Raji (cell line): ENCODE measurements around the gene ARHGEF33.

Experiments
- POLR2A ChIP-seq: IDR thresholded peaks from 2 replicates; pipeline ENCODE4 v1.6.1; 2011; ENCODE audit warnings: low read depth, low read length, control low read depth; ENCODE audit not compliant: insufficient read depth

Gene ARHGEF33

DNA sequence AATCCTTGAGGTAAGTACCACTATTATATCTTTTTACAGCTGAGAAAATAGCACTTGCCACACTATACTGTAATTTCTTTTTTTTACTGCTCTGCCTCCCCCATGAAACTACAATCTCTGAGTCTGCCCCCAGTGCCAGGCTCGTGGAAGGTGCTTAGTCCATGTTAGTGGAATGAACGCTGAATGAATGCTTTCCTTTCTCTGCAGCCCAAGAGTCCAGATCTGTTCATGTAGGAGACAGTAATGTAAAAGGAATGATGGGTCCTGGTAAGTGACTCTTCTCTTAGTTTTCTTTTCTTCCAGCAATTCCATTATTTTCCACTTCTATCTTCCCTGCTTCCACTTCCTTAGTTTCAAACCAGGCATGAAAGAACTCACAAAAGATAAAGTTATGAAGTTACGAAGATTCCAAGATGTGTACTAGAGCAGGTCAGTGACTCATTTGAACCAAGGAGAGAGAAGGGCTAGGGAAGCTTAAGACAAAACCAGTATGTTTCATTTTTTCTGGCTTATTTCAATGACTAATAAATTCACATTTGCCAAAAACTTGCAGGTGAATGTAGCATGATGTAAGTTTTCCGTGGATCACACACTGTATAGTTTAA is 46.0 kb downstream of the ARHGEF33 start:
- TF ChIP-seq POLR2A, result no peak

DNA sequence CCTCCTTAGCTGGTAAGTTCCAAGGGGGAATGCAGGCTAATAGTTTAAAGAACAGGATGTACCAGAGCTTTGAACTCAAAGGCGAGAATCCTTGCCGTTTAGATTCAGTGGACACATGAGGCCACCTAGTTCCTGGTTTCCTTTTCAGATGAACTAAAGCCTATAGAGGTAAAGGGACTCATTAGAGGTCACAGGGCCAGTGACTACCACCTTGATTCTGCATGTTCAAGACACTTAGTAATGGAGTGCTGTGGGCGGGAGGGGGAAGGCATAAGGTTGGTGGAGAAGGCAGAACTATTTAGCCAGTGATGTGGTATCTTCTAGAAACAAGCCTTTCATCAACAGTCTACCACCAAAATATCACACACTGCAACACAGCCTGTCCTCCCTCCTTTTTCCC is 47.9 kb downstream of the ARHGEF33 start:
- TF ChIP-seq POLR2A, result no peak

DNA sequence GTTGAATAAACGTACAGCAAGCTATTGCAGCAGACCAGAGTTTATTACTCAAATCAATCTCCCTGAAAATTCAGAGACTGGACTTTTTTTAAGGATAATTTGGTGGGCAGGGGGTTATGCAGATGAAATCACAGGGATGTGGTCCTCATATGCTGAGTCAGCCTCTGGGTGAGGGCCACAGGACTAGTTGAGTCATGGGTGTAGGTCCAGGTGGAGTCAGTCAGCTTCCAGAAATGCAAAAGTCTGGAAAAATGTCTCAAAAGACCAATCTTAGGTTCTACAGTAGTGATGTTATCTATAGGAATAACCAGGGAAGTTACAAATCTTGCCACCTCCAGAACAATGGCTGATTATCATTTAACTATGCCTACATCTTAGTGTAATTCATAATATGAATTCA is 51.1 kb downstream of the ARHGEF33 start:
- TF ChIP-seq POLR2A, result no peak

DNA sequence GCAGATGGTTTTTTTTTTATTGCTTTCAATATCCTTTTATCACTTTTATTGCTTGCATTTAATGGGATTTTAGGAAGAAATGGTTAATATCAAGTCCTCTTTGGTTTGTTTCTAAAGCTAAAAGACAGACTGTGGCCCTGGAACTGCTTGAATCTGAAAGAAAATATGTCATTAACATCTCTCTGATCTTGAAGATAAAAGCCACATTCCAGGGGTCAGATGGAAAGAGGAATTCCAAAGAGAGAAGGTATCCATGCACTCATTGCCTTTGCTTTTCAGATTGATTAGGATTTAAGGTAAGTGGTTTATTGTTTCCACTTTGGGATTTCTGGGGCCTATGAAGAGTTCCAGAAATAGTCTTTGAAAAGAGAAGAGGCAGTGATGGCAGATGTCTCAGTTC is 54.1 kb downstream of the ARHGEF33 start:
- no peak for TF ChIP-seq POLR2A

DNA sequence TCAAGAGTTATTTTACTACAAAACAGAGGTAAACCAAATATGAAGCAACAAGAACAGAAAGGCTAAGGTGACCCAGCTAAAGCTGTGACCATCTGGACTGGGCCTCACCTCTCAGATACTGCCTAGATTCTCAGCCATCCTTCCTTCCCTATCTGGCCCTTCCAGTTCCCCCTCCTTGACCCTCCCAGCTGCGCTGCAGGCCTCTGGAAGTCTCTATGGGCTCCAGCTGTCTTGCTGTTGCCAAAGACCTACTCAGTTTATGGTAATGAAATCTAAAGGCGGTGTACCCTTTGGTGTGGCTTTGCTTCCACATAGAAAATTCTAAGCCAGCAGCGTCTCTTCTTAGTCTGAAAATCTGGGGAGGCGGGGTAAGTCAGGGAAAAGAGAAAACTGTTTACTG is 55.7 kb downstream of the ARHGEF33 start:
- no peak for TF ChIP-seq POLR2A

DNA sequence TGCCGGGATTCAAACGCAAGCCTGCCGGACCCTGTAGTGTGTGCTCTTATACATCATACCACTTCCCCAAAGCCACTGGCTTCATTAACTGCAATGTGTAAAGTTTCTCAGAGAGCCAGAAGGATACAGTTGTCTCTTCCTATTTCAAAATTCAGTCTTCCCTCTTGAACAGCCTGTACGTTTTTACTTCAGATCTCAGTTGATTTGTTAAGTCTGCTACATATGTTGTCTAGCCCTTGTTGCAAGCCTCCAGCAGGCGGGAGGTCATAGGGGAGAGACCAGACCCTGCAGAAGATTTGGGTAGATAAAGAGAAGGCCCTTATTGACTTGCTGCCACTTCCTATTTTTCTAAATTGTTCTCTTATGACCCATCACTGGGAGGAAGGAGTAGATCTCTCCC is 56.2 kb downstream of the ARHGEF33 start:
- TF ChIP-seq POLR2A, result no peak

DNA sequence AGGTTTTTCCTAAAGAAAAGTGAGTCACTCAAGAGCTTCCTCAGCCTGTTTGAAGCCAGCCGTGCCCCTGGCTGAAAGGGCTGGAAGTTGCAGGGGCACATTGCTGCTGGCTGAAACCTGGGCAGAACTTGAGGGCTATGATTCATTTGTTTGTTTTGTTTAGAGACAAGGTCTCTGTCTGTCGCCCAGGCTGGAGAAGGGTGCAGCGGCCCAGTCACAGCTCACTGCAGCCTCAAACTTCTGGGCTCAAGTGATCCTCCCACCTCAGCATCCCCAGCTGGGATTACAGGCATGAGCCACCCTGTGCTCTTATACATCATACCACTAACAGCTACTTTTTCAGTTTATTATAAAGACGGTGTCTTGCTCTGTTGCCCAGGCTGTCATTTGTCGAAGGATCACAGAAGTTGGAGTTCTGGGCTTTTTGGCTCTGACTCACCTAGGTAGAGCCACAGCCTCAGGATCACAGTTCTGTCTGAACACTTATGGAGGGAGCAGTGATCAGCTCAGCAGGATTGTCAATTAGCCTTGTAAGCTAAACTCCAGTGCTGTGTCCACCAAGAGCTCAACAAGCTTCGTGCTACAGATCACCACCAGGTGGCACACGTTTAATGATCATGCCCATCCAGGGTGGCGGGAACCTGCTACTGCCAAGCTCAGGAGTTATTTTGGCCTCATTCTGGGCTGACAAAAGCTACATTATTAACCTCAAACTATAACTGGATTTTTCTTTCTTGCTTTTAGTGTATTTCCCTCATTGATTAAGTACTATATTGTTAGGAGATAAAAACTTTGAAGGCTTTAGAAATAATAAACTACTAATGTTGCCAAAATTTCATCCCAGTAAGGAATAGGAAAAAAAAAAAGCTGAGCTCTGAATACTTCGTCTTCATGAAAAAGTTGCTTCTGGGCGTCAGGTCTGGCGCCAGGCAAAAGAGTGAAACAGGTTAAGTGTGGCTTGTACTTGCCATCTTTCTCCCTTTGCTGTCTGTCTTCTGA is 57.9 kb downstream of the ARHGEF33 start:
- TF ChIP-seq POLR2A, result no peak

DNA sequence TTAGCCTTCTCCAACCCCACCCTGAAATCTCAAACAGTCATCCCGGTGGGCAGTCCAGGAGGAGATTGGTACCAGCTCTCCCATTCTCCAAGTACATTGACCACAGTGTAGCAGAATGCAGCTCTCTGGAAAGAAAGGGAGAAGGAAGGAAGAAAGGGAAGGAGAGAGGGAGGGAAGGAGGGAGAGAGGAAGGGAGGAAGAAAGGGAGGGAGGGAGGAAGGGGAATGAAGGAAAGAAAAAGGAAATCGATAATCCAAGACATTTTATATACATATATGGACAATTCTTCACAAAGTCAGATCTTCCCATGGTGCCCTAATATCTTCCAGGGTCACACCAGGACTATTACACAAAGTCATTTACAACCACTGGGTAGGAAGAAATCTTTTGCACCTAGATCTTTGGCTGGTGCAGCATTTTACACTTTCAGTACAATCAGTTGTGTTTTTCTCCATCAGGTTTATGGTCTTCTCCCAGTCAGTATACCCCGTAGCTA is 58.8 kb downstream of the ARHGEF33 start:
- TF ChIP-seq POLR2A, result no peak

DNA sequence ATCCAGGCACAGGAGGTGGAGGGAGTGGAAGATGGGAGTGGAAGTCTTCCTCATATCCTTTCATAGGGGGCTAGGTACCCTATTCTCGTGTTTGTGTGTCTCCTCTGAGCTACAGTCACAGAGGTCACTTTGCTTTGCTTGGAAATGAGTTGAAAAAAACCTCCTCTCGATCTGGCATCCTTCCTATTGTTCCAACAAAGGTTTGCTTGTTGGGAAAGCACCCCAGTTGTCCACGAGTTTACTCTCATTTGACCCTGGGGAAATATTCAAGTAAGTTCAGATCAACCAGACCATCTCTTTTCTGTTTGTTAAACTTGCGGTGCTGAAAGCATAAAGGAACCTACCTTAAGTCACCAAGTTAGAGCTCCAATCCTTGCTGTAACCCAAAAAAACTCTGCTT is 59.3 kb downstream of the ARHGEF33 start:
- no peak for TF ChIP-seq POLR2A

DNA sequence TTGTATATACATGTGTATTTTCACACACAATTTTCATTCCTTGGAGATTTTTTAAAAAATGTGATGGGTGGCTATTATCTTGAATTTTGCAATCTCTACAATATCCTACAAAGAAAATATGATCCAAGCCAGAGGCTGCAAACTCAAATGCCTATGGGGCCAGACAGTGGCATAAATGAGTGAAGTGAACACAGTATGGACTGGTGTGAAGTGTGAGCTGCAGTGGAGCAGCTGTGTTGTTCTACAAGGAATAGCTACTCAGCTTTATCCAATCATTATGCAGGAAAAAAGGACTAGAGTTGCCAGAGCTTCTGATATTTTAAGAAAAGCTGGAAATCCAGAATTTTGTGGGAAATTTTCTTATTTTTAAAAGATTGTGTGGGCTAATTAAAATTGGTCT is 62.1 kb downstream of the ARHGEF33 start:
- TF ChIP-seq POLR2A, result no peak

DNA sequence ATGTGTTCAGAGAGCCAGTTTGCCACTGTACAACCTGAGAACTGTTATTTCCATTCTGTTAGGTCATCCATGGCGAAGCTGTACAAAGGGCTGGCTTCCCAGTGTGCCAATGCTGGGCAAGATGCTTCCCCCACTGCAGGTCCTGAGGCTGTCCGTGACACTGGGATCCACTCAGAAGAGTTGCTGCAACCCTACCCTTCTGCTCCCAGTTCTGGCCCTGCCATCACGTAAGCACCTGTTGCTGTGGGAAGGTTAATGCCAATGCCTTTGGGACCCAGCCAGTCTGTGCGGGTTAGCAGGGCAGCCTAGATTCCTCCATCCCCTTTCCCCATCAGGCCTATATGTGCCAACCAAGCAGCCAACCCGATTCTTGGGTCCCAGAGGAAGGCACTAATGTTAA is 68.3 kb downstream of the ARHGEF33 start:
- TF ChIP-seq POLR2A, result no peak

DNA sequence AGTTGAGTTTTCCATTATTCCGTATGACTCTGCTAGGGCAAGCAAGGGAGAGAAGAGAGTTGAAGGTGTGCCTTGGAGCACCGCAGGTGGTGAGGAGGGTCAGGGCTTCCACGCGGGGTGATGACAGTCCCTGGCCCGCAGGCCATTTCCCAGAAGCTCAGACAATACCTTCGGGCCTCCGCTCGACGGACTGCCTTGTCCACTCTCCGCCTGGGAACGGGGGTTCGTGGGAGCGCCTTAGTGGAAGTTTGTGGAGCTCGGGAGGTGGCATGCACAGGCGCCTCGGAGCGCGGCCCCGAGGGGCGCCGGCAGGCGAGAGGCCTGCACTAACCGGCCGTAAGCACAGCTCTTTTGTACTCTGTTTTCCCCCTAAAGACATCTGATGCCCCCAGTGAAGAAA is 69.8 kb downstream of the ARHGEF33 start:
- no peak for TF ChIP-seq POLR2A

DNA sequence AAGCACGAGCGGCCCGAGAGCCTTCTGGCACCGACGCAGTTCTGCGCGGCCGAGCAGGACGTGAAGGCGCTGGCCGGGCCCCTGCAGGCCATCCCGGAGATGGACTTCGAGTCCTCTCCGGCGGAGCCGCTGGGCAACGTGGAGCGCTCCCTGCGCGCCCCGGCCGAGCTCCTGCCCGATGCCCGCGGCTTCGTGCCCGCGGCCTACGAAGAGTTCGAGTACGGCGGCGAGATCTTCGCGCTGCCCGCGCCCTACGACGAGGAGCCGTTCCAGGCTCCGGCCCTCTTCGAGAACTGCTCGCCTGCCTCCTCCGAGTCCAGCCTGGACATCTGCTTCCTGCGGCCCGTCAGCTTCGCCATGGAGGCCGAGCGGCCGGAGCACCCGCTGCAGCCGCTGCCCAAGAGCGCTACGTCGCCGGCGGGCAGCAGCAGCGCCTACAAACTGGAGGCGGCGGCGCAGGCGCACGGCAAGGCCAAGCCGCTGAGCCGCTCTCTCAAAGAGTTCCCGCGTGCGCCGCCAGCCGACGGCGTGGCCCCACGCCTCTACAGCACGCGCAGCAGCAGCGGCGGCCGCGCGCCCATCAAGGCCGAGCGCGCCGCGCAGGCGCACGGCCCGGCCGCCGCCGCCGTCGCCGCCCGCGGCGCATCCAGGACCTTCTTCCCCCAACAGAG is 70.4 kb downstream of the ARHGEF33 start:
- no peak for TF ChIP-seq POLR2A

DNA sequence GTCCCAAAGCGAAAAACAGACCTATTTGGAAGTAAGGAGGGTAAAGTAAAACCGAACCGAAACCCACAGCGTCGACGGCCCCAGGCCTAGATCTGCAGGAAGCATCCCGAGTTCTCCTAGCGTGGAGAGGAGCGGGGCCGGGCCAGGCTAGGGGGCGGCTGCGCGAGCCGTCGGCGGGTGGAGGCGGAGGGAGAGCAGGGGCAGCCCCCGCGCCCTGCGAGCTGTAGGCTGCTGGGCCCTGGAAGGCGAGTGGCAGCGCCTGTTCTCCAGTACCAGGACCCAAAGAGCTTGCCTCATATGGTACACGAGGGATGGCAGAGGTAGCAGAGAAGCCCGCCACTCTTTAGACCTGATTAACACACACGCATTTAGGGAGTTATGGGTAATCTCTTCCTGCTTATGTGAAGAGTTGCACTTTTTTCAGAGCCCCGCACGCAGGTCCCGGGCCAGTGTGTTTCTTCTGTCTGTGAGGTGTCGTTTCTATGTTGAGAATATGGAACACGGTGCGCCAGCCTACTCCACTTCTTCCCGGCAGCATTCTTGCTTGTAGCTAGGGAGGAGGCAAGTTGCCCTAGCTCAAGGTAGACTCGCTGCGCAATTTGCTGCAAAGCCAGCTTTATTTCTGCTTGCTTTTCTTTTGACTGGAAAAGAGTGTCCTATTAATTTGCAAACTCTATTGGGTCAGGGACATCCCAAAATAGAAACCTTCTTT is 71.1 kb downstream of the ARHGEF33 start:
- TF ChIP-seq POLR2A, result no peak

DNA sequence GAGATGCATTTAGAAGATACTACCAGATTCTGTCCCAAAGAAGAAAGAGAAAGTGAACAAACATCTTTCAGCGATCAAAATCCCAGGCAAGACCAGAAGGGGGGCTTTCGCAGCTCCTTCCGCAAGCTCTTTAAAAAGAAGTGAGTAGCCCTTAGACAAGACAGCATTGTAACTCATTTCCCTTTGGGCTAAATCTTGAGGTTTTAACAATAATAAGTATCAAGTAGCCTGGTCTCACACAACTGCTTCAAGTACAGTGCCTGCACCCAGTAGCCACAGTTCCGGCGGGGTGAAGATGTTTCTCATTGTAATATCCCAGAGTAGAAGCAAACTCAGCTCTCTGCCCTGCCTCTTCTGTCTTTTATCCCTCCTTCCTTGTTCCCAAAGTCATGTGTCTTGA is 76.3 kb downstream of the ARHGEF33 start:
- TF ChIP-seq POLR2A, result no peak
